Neutrophil (primary cell): Measurements from ENCODE around the gene MUC13.

ENCODE experiments used
- H3K27ac ChIP-seq: fragments of 200-600 bp; sonication (generic); 2 replicates; pipeline ENCODE4 v1.5.1; 2016; ENCODE audit warnings: mild to moderate bottlenecking, moderate library complexity
- H3K27me3 ChIP-seq: fragments of 200-600 bp; sonication (generic); 2 replicates; pipeline ENCODE4 v1.6.0; 2016; ENCODE audit warnings: mild to moderate bottlenecking
- H3K36me3 ChIP-seq: fragments of 200-600 bp; sonication (generic); 2 replicates; pipeline ENCODE4 v1.5.1; 2017
- H3K4me1 ChIP-seq, 2 experiments: fragments of 200-600 bp in 1 of 2; sonication (generic) in 1 of 2; 1 replicate in 1 of 2; 2 replicates in 1 of 2; pipeline versions ENCODE4 v1.5.1 to v1.6.1; 2013 to 2016; ENCODE audit warnings: low read depth in 1 of 2, low read length in 1 of 2, mild to moderate bottlenecking in 1 of 2, moderate library complexity in 1 of 2; ENCODE audit not compliant: control insufficient read depth in 1 of 2, insufficient read depth in 1 of 2
- H3K4me3 ChIP-seq, 2 experiments: fragments of 200-600 bp in 1 of 2; sonication (generic) in 1 of 2; 1 replicate in 1 of 2; 2 replicates in 1 of 2; pipeline ENCODE4 v1.5.1; 2013 to 2016; ENCODE audit warnings: low read depth in 1 of 2, low read length in 1 of 2, mild to moderate bottlenecking in 1 of 2, moderate library complexity in 1 of 2
- H3K9me3 ChIP-seq: fragments of 200-600 bp; sonication (generic); 2 replicates; pipeline ENCODE4 v1.5.1; 2016
- CTCF ChIP-seq: fragments of 200-600 bp; sonication (generic); IDR thresholded peaks from 2 replicates; pipeline ENCODE4 v1.5.1; 2016; ENCODE audit warnings: antibody characterized with exemption

The MUC13 gene

GRCh38 chr3:124924741-124925140, 9.8 kb downstream of the MUC13 start:
- H3K9me3 ChIP-seq, result no peaks in the 10 kb centered on the region
- no peaks in the 10 kb centered on the region for H3K36me3 ChIP-seq
- H3K4me3 ChIP-seq, result no peak overlapping the region
- H3K27me3 ChIP-seq, result no peaks in the 10 kb centered on the region
- TF ChIP-seq CTCF, result no peak
- no peak overlapping the region for H3K27ac ChIP-seq
- no peaks in the 10 kb centered on the region for H3K4me1 ChIP-seq

- Histone ChIP-seq H3K9me3 (no peaks in the 10 kb centered on the region), H3K4me3 (no peak overlapping the region), H3K4me1 (no peaks in the 10 kb centered on the region), H3K27me3 (no peaks in the 10 kb centered on the region), H3K27ac (no peak overlapping the region), H3K36me3 (no peaks in the 10 kb centered on the region)
- TF ChIP-seq CTCF, result no peak
Observed at GRCh38 chr3:124923833-124924232, 10.7 kb downstream of the MUC13 start.

GRCh38 chr3:124920718-124921117, 13.8 kb downstream of the MUC13 start:
- Histone ChIP-seq H3K4me1 (no peaks in the 10 kb centered on the region), H3K27ac (no peak overlapping the region), H3K4me3 (no peak overlapping the region), H3K36me3 (no peaks in the 10 kb centered on the region), H3K27me3 (no peaks in the 10 kb centered on the region), H3K9me3 (no peaks in the 10 kb centered on the region)
- no peak for TF ChIP-seq CTCF

- Histone ChIP-seq H3K4me1 (no peaks in the 10 kb centered on the region), H3K36me3 (no peaks in the 10 kb centered on the region), H3K27me3 (no peaks in the 10 kb centered on the region), H3K27ac (no peak overlapping the region), H3K4me3 (no peak overlapping the region), H3K9me3 (no peaks in the 10 kb centered on the region)
- TF ChIP-seq CTCF, result no peak
Observed at GRCh38 chr3:124919756-124920155, 14.8 kb downstream of the MUC13 start.

- Histone ChIP-seq H3K4me1 (no peaks in the 10 kb centered on the region), H3K9me3 (no peaks in the 10 kb centered on the region), H3K4me3 (no peak overlapping the region), H3K27ac (no peak overlapping the region), H3K36me3 (no peaks in the 10 kb centered on the region), H3K27me3 (no peaks in the 10 kb centered on the region)
- no peak for TF ChIP-seq CTCF
Observed at GRCh38 chr3:124918524-124918923, 16.0 kb downstream of the MUC13 start.

- Histone ChIP-seq H3K36me3 (no peaks in the 10 kb centered on the region), H3K4me1 (no peaks in the 10 kb centered on the region), H3K27me3 (no peaks in the 10 kb centered on the region), H3K9me3 (no peaks in the 10 kb centered on the region), H3K27ac (no peak overlapping the region), H3K4me3 (no peak overlapping the region)
- TF ChIP-seq CTCF, result no peak
Observed at GRCh38 chr3:124916837-124917409, 17.6 kb downstream of the MUC13 start.
